Right cardiac atrium (tissue), 5 donors: ENCODE measurements around the gene SLC35C1. TPM values are rescaled to one million over a fixed set of nuclear protein-coding genes. Genes with fewer than 3 reads are reported as not detected.

ENCODE experiments used
- ATAC-seq, 2 donors: fragments of 200-7000 bp; cut with Tn5 transposase; one replicate each; pipeline versions ENCODE4 v1.8.0 to v1.9.1; 2020; ENCODE audit warnings: moderate library complexity in 2 of 2, mild to moderate bottlenecking in 1 of 2
- DNase-seq, 3 donors: peaks; one replicate each; pipeline ENCODE4 v3.0.0-alpha.2; 2020
- H3K27ac ChIP-seq: one replicate; pipeline ENCODE4 v1.5.1; 2013; ENCODE audit warnings: mild to moderate bottlenecking, low read length, control low read depth, moderate library complexity
- H3K27me3 ChIP-seq: one replicate; pipeline ENCODE4 v1.6.1; 2013; ENCODE audit not compliant: control insufficient read depth, insufficient read depth
- H3K4me1 ChIP-seq: one replicate; pipeline ENCODE4 v1.6.1; 2013; ENCODE audit warnings: low read length; ENCODE audit not compliant: control insufficient read depth, insufficient read depth
- H3K4me3 ChIP-seq: one replicate; pipeline ENCODE4 v1.5.1; 2013; ENCODE audit warnings: low read length, control low read depth
- H3K9me3 ChIP-seq: one replicate; pipeline ENCODE4 v1.6.1; 2013; ENCODE audit warnings: low read length; ENCODE audit not compliant: control insufficient read depth
- WGBS: extraction: QIAGEN DNeasy Blood & Tissue Kit; methylation state at CpG from one replicate; pipeline ENCODE4 v1.1.7; 2013; 5-methylcytosine and 5-hydroxymethylcytosine counted together
- intact Hi-C, 4 donors: fragments of 100-400 bp; cut with DNase I; formaldehyde crosslinking; loops; one replicate each; pipeline versions ENCODE4 v1.11.0 to v1.14.0; 2022 to 2023
- long read RNA-seq, 4 donors: library from polyadenylated mRNA; unstranded; transcript quantifications; one replicate each; pipeline ENCODE4 v2.0.0, GENCODE V29; 2020 to 2021
- polyA plus RNA-seq: library from polyadenylated mRNA; stranded (reverse); fragments of 200-250 nt; gene quantifications from one replicate; pipeline ENCODE4 v1.2.3, GENCODE V29; 2013
- total RNA-seq, 4 donors: library from RNA; stranded (reverse); fragmentation: NEBNext Ultra II Directional; extraction: Animal tissue kit (Norgen Biotek cat#: 25700); gene quantifications; one replicate each; pipeline ENCODE4 v1.2.1, GENCODE V29; 2021
- donor health status: healthy with polysubstance abuse.
- donor health status: DM: no; HTN: yes; CAD: no.
- donor health status: DM: no; HTN: no; CAD: no.
- donor health status: DM: no; HTN: yes; CAD: no; lungs with severe emphysema.
- donor health status: DM: yes; HTN: yes; CAD: no.

The SLC35C1 gene
- 10 to 100 TPM in 1 of 4 donors, 1 to 10 TPM in 3; 7.6 to 11.4 (median 9.0) TPM for total RNA-seq
- polyA plus RNA-seq = 7.3 TPM
- long read RNA-seq, donor 1, full-length matches to known transcripts = 27 of 37 reads
- long read RNA-seq, donor 1, partial matches to known transcripts = 6 of 37 reads
- long read RNA-seq, donor 1, other reads (novel, unspliced or antisense) = 4 of 37 reads
- long read RNA-seq, donor 2, full-length matches to known transcripts = 7 of 12 reads
- long read RNA-seq, donor 2, partial matches to known transcripts = 3 of 12 reads
- long read RNA-seq, donor 2, other reads (novel, unspliced or antisense) = 2 of 12 reads
- long read RNA-seq, donor 3, full-length matches to known transcripts = 57 of 63 reads
- long read RNA-seq, donor 3, partial matches to known transcripts = 4 of 63 reads
- long read RNA-seq, donor 3, other reads (novel, unspliced or antisense) = 2 of 63 reads
- long read RNA-seq, donor 4, full-length matches to known transcripts = 6 of 8 reads
- long read RNA-seq, donor 4, partial matches to known transcripts = 0 of 8 reads
- long read RNA-seq, donor 4, other reads (novel, unspliced or antisense) = 2 of 8 reads

- peak within 1 kb of the TSS; percentile 76 for H3K4me3 ChIP-seq
- H3K4me1 ChIP-seq = peaks cover 15% of the 10 kb centered on the region
- intact Hi-C loops = no loop called here
- peak within 1 kb of the TSS; percentile 71 for H3K27ac ChIP-seq
- DNase-seq (peak; percentile 98 to 99 (median 99)), ATAC-seq (peak; percentile 95 to 97)
- H3K9me3 ChIP-seq = no peaks in the 10 kb centered on the region
- under 1% methylated on average over 49 of the region's 49 CpGs for WGBS
- H3K27me3 ChIP-seq = no peaks in the 10 kb centered on the region
Measured at GRCh38 chr11:45804761-45805304, at the start of gene SLC35C1. TSS of gene SLC35C1 (plus strand) at chr11:45805149. CDS start at chr11:45805802, 653 bp downstream.

- 33% methylated on average over 14 of the region's 14 CpGs for WGBS
- ATAC-seq (peak; percentile 6 to 13), DNase-seq (peak; percentile 15 to 68 (median 66))
- H3K9me3 ChIP-seq = no peaks in the 10 kb centered on the region
- intact Hi-C loops = loop anchor here in 1 of 4 donors (10.0 kb wide), 1 partner anchor 91 kb away; the partner anchor contains the start of gene CHST1
- peaks cover 4% of the 10 kb centered on the region for H3K4me1 ChIP-seq
- no peak overlapping the region for H3K4me3 ChIP-seq
- H3K27ac ChIP-seq = no peak overlapping the region
- H3K27me3 ChIP-seq = no peaks in the 10 kb centered on the region
Measured at GRCh38 chr11:45755281-45755859, 49.6 kb upstream of the SLC35C1 start.

- DNase-seq (peak in 1 of 3 donors; percentile 51), ATAC-seq (no peak)
- H3K9me3 ChIP-seq = no peaks in the 10 kb centered on the region
- no peaks in the 10 kb centered on the region for H3K27me3 ChIP-seq
- H3K4me1 ChIP-seq = peaks cover 4% of the 10 kb centered on the region
- WGBS = 64% methylated on average over 13 of the region's 13 CpGs
- H3K4me3 ChIP-seq = no peak overlapping the region
- H3K27ac ChIP-seq = no peak overlapping the region
- intact Hi-C loops = loop anchor here in 1 of 4 donors (10.0 kb wide), 1 partner anchor 92 kb away; the partner anchor contains the start of gene CHST1
Measured at GRCh38 chr11:45756384-45757010, 48.5 kb upstream of the SLC35C1 start.

- Histone ChIP-seq H3K27ac (no peak overlapping the region), H3K4me1 (peaks cover 4% of the 10 kb centered on the region), H3K9me3 (no peaks in the 10 kb centered on the region), H3K27me3 (no peaks in the 10 kb centered on the region), H3K4me3 (no peak overlapping the region)
- ATAC-seq (no peak), DNase-seq (no peak)
- intact Hi-C loops = loop anchor here in 1 of 4 donors (10.0 kb wide), 1 partner anchor 93 kb away; the partner anchor contains the start of gene CHST1
- WGBS = 83% methylated on average over 7 of the region's 7 CpGs
Measured at GRCh38 chr11:45757672-45758071, 47.3 kb upstream of the SLC35C1 start.

GRCh38 chr11:45761659-45762058 lies 43.3 kb upstream of the SLC35C1 start:
- WGBS = 95% methylated on average over 6 of the region's 6 CpGs
- DNase-seq = no peak
- Histone ChIP-seq H3K9me3 (no peaks in the 10 kb centered on the region), H3K4me1 (no peaks in the 10 kb centered on the region), H3K4me3 (no peak overlapping the region), H3K27me3 (no peaks in the 10 kb centered on the region), H3K27ac (no peak overlapping the region)
- no peak for ATAC-seq
- intact Hi-C loops = loop anchor here in 1 of 4 donors (10.0 kb wide), 1 partner anchor 97 kb away; the partner anchor contains the start of gene CHST1

- ATAC-seq = peak; percentile 54 to 58
- 63% methylated on average over 8 of the region's 8 CpGs for WGBS
Measured at GRCh38 chr11:45765107-45765668, 39.8 kb upstream of the SLC35C1 start.

GRCh38 chr11:45765836-45766235 lies 39.1 kb upstream of the SLC35C1 start:
- ATAC-seq (no peak), DNase-seq (no peak)
- Histone ChIP-seq H3K9me3 (no peaks in the 10 kb centered on the region), H3K27ac (no peak overlapping the region), H3K27me3 (no peaks in the 10 kb centered on the region), H3K4me1 (no peaks in the 10 kb centered on the region), H3K4me3 (no peak overlapping the region)
- intact Hi-C loops = loop anchor here in 1 of 4 donors (10.0 kb wide), 1 partner anchor 101 kb away; the partner anchor contains the start of gene CHST1
- WGBS = 78% methylated on average over 4 of the region's 4 CpGs

More at GRCh38 chr11:45765107-45765668, 39.8 kb upstream of the SLC35C1 start:
- H3K4me3 ChIP-seq = no peak overlapping the region
- no peaks in the 10 kb centered on the region for H3K4me1 ChIP-seq
- intact Hi-C loops = loop anchor here in 1 of 4 donors (10.0 kb wide), 1 partner anchor 100 kb away; the partner anchor contains the start of gene CHST1
- no peaks in the 10 kb centered on the region for H3K27me3 ChIP-seq
- no peaks in the 10 kb centered on the region for H3K9me3 ChIP-seq
- no peak overlapping the region for H3K27ac ChIP-seq
- DNase-seq = no peak

- H3K27me3 ChIP-seq = no peaks in the 10 kb centered on the region
- no peak overlapping the region for H3K27ac ChIP-seq
- H3K4me3 ChIP-seq = no peak overlapping the region
- no peaks in the 10 kb centered on the region for H3K9me3 ChIP-seq
- 63% methylated on average over 7 of the region's 7 CpGs for WGBS
- peak in 1 of 2 donors; percentile 34 for ATAC-seq
- DNase-seq = no peak
- no peaks in the 10 kb centered on the region for H3K4me1 ChIP-seq
- intact Hi-C loops = loop anchor here in 1 of 4 donors (10.0 kb wide), 1 partner anchor 102 kb away; the partner anchor contains the start of gene CHST1
Measured at GRCh38 chr11:45766469-45766868, 38.5 kb upstream of the SLC35C1 start.

GRCh38 chr11:45768486-45768885 lies 36.5 kb upstream of the SLC35C1 start:
- no peaks in the 10 kb centered on the region for H3K4me1 ChIP-seq
- no peaks in the 10 kb centered on the region for H3K9me3 ChIP-seq
- ATAC-seq = no peak
- WGBS = 90% methylated on average over 5 of the region's 5 CpGs
- no peaks in the 10 kb centered on the region for H3K27me3 ChIP-seq
- intact Hi-C loops = loop anchor here in 1 of 4 donors (10.0 kb wide), 1 partner anchor 104 kb away; the partner anchor contains the start of gene CHST1
- no peak overlapping the region for H3K27ac ChIP-seq
- no peak for DNase-seq
- H3K4me3 ChIP-seq = no peak overlapping the region

- ATAC-seq = no peak
- WGBS = 95% methylated on average over 5 of the region's 5 CpGs
- no peaks in the 10 kb centered on the region for H3K27me3 ChIP-seq
Measured at GRCh38 chr11:45769960-45770359, 35.0 kb upstream of the SLC35C1 start.

More at GRCh38 chr11:45769960-45770359, 35.0 kb upstream of the SLC35C1 start:
- H3K4me3 ChIP-seq = no peak overlapping the region
- intact Hi-C loops = loop anchor here in 3 of 4 donors (5.0 to 10.0 kb wide), 6 partner anchors 105 to 398 kb away; partner anchors contain the start of gene CHST1 (in 1 of the 3)
- no peaks in the 10 kb centered on the region for H3K4me1 ChIP-seq
- no peak overlapping the region for H3K27ac ChIP-seq
- DNase-seq = no peak
- no peaks in the 10 kb centered on the region for H3K9me3 ChIP-seq
